HepG2 (cell line): ENCODE results near the gene ACOT8. TPM values are rescaled to one million over a fixed set of nuclear protein-coding genes. Genes with fewer than 3 reads are reported as not detected.

Experiments used
- ATF7 ChIP-seq, 2 experiments: fragments of 450-650 bp in 1 of 2; sonication (generic) in 1 of 2; formaldehyde crosslinking in 1 of 2; IDR thresholded peaks; 2 replicates each; pipeline versions ENCODE4 v1.4.0 to v1.6.1; 2016 to 2020; ENCODE audit warnings: antibody characterized with exemption in 1 of 2, mild to moderate bottlenecking in 1 of 2, missing genetic modification reagents in 1 of 2
- FOXA3 ChIP-seq: IDR thresholded peaks from 2 replicates; pipeline ENCODE4 v1.6.1; 2016; ENCODE audit warnings: missing genetic modification reagents, missing compliant biosample characterization
- PHF21A ChIP-seq: sonication (generic); formaldehyde crosslinking; IDR thresholded peaks from 2 replicates; pipeline ENCODE4 v1.5.0; 2020; ENCODE audit warnings: mild to moderate bottlenecking, missing genetic modification reagents
- TCF12 ChIP-seq, 2 experiments: fragments of 450-650 bp in 1 of 2; sonication (generic) in 1 of 2; formaldehyde crosslinking in 1 of 2; IDR thresholded peaks; 2 replicates each; pipeline versions ENCODE4 v1.6.1 to v1.8.0; 2017 to 2022; ENCODE audit warnings: antibody characterized with exemption in 1 of 2, mild to moderate bottlenecking in 1 of 2, missing genetic modification reagents in 1 of 2, moderate library complexity in 1 of 2
- ZBTB7A ChIP-seq: sonication (generic); formaldehyde crosslinking; IDR thresholded peaks from 2 replicates; pipeline ENCODE4 v1.8.0; 2022; ENCODE audit warnings: mild to moderate bottlenecking, missing genetic modification reagents
- ZFAT ChIP-seq: sonication (generic); formaldehyde crosslinking; conservative IDR thresholded peaks from 2 replicates; pipeline ENCODE4 v1.8.1; 2023; ENCODE audit warnings: missing genetic modification reagents, inconsistent platforms
- ZNF318 ChIP-seq: sonication (generic); formaldehyde crosslinking; IDR thresholded peaks from 2 replicates; pipeline ENCODE4 v1.4.0; 2020; ENCODE audit warnings: mild to moderate bottlenecking, missing genetic modification reagents
- ZNF558 ChIP-seq: sonication (generic); formaldehyde crosslinking; IDR thresholded peaks from 2 replicates; pipeline ENCODE4 v1.9.0; 2022; ENCODE audit warnings: mild to moderate bottlenecking, missing genetic modification reagents, borderline replicate concordance
- ZNF605 ChIP-seq: sonication (generic); formaldehyde crosslinking; IDR thresholded peaks from 2 replicates; pipeline ENCODE4 v1.8.0; 2022; ENCODE audit warnings: mild to moderate bottlenecking, missing genetic modification reagents
- ZNF781 ChIP-seq: sonication (generic); formaldehyde crosslinking; IDR thresholded peaks from 2 replicates; pipeline ENCODE4 v1.5.1; 2020; ENCODE audit warnings: borderline replicate concordance, mild to moderate bottlenecking, missing genetic modification reagents; ENCODE audit errors: not compliant biosample characterization
- ZNF790 ChIP-seq: sonication (generic); formaldehyde crosslinking; IDR thresholded peaks from 2 replicates; pipeline ENCODE4 v1.8.0; 2022; ENCODE audit warnings: missing genetic modification reagents, mild to moderate bottlenecking, borderline replicate concordance
- ZSCAN9 ChIP-seq: IDR thresholded peaks from 2 replicates; pipeline ENCODE4 v1.6.1; 2016; ENCODE audit warnings: borderline replicate concordance
- polyA plus RNA-seq, 8 experiments: library from polyadenylated mRNA; depleted of rRNA in 3 of 8; stranded (reverse) in 7 of 8; unstranded in 1 of 8; fragments of >200 nt; fragmentation: Illumina TruSeq in 4 of 8; extraction: Trizol in 4 of 8; gene quantifications; 2 replicates each; pipeline versions ENCODE4 v1.2.1 to v1.2.3, GENCODE V29; 2011 to 2016; ENCODE audit warnings: low read depth in 4 of 8, missing spikeins in 1 of 8, mixed read lengths in 1 of 8; ENCODE audit not compliant: insufficient read depth in 1 of 8
- total RNA-seq, 5 experiments: library from RNA; depleted of rRNA; stranded (reverse); fragments of >200 nt; fragmentation: Illumina TruSeq; extraction: Trizol; gene quantifications; 2 replicates each; pipeline ENCODE4 v1.2.3, GENCODE V29; 2016; ENCODE audit warnings: low read depth in 1 of 5
- TF ChIP-seq, protein P1 (sequence below): sonication (generic); formaldehyde crosslinking; IDR thresholded peaks from 2 replicates; pipeline ENCODE4 v1.4.0; 2020; ENCODE audit warnings: mild to moderate bottlenecking, missing genetic modification reagents
- TF ChIP-seq, protein P2 (sequence below): sonication (generic); formaldehyde crosslinking; IDR thresholded peaks from 2 replicates; pipeline ENCODE4 v1.4.0; 2020; ENCODE audit warnings: missing genetic modification reagents

The ACOT8 gene
- total and polyA plus RNA-seq, 2 of the 13 experiments (the other 11 are each of a cell fraction or from before 2014, with no cell fraction given) = 31.4 to 45.5 TPM

DNA sequence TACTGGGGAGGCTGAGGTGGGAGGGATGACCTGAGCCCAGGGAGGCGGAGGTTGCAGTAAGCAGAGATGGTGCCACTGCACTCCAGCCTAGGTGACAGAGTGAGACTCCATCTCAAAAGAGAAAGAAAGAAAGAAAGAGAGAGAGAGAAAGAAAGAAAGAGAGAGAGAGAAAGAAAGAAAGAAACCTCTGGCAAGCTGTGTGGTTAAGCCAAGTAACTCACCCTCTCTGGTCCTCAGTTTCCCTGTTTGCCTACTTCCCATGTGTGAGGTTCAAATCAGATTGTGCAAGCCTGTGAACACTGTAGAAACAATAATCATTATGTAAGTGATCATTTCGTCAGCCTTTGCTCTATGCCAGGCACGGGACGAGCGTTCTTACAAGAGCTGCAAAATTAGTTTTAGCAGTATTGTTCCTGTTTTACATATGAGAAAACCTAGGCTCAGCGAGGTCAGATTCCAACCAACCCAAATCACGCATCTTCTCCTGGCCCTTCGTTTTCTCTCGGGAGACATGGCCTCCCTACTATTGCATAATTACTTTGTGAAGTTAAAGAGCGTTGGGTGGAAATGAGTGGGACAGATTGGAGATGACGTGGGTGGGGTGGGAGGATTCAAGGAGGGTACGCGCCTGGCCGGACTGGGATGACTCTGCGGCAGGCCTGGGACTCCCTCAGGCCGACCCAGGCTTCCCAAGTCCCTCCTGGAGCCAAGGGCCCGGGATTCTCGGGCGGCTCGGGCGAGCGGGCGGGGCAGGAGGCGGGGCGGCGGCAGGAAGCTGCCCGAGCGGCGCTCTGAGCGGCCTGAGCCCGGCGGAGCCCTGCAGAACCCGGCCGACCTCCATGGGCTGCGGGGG is 23.9 kb downstream of the ACOT8 start, which contains the start of gene SNX21 (continued):
- TF ChIP-seq ZFAT (CRISPR knock-in tag) (0 out of 2 replicates have a peak, but pooled peaks have one; percentile 18), ATF7 (IDR thresholded peaks at IDR 0.05) (peak; percentile 73), ATF7 (CRISPR knock-in tag; IDR thresholded peaks at IDR 0.05) (no peak), ZBTB7A (CRISPR knock-in tag) (peak; percentile 28; the same call in 1 of the 2 replicates), ZNF605 (CRISPR knock-in tag) (peak; percentile 95), ZSCAN9 (no peak), ZNF318 (peak; percentile 93), FOXA3 (CRISPR knock-in tag) (peak; percentile 27), ZNF790 (CRISPR knock-in tag) (peak; percentile 4; the same call in 1 of the 2 replicates), ZNF781 (no peak), ZNF558 (CRISPR knock-in tag) (peak; percentile 70; the same call in 1 of the 2 replicates), TCF12 (IDR thresholded peaks at IDR 0.05) (no peak), TCF12 (CRISPR knock-in tag; IDR thresholded peaks at IDR 0.05) (0 out of 2 replicates have a peak, but pooled peaks have one; percentile 18), PHF21A (peak; percentile 90)
- TF ChIP-seq, protein P1, sequence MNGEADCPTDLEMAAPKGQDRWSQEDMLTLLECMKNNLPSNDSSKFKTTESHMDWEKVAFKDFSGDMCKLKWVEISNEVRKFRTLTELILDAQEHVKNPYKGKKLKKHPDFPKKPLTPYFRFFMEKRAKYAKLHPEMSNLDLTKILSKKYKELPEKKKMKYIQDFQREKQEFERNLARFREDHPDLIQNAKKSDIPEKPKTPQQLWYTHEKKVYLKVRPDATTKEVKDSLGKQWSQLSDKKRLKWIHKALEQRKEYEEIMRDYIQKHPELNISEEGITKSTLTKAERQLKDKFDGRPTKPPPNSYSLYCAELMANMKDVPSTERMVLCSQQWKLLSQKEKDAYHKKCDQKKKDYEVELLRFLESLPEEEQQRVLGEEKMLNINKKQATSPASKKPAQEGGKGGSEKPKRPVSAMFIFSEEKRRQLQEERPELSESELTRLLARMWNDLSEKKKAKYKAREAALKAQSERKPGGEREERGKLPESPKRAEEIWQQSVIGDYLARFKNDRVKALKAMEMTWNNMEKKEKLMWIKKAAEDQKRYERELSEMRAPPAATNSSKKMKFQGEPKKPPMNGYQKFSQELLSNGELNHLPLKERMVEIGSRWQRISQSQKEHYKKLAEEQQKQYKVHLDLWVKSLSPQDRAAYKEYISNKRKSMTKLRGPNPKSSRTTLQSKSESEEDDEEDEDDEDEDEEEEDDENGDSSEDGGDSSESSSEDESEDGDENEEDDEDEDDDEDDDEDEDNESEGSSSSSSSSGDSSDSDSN = peak; percentile 94
- TF ChIP-seq, protein P2, sequence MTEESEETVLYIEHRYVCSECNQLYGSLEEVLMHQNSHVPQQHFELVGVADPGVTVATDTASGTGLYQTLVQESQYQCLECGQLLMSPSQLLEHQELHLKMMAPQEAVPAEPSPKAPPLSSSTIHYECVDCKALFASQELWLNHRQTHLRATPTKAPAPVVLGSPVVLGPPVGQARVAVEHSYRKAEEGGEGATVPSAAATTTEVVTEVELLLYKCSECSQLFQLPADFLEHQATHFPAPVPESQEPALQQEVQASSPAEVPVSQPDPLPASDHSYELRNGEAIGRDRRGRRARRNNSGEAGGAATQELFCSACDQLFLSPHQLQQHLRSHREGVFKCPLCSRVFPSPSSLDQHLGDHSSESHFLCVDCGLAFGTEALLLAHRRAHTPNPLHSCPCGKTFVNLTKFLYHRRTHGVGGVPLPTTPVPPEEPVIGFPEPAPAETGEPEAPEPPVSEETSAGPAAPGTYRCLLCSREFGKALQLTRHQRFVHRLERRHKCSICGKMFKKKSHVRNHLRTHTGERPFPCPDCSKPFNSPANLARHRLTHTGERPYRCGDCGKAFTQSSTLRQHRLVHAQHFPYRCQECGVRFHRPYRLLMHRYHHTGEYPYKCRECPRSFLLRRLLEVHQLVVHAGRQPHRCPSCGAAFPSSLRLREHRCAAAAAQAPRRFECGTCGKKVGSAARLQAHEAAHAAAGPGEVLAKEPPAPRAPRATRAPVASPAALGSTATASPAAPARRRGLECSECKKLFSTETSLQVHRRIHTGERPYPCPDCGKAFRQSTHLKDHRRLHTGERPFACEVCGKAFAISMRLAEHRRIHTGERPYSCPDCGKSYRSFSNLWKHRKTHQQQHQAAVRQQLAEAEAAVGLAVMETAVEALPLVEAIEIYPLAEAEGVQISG (CRISPR knock-in tag) = peak; percentile 72; the same call in 1 of the 2 replicates
